Kidney tubule cell (primary cell): Measurements from ENCODE around the gene TIRAP.
A peak's percentile ranks its signal among the peaks of the same experiment; 100 is the strongest.
"Not testable (repeated sequence)": the region's sequence is repeated elsewhere in the genome, so short reads cannot be mapped to it uniquely, and the experiment has no call there.

Experiments
- DNase-seq: peaks from one replicate; pipeline ENCODE4 v3.0.0-alpha.2; 2018; ENCODE audit warnings: low spot score

The TIRAP gene

DNA sequence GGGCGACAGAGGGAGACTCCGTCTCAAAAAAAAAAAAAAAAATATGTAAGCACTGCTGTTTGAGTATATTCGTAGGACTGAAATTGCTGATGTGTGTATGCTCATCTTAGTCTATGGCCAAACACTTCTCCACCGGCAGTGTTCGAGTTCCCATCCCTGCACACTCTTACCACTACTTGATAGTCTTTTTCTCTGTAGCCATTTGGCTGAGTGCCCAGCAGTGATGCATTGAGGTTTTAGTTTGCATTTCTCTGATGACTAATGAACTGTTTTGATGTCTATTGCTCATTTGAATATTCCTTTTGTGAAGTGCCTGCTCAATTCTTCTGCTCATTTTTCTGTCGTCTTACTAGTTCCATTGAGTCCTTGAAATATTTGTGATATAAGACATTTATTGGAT is 1.9 kb downstream of the TIRAP start:
- peak; percentile 91 for DNase-seq

DNA sequence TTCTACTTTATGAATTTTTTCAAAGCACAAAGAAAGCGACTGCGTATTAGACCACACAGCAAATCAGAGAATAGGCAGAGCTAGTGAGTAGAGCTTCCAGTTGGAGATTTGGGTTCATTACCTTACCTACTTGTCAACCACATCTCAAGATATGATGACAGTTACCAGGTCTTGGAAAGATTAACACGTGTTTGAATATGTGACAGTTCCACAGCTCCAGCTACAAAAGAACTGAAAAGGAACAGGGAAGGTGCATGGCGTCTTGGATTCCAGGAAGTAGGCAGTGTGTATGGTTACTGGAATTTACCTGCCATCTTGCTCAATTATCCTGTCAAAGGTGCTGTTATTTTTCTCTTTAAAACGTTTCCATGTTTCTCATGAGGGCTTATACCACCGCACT is 5.3 kb downstream of the TIRAP start:
- no peak for DNase-seq

DNA sequence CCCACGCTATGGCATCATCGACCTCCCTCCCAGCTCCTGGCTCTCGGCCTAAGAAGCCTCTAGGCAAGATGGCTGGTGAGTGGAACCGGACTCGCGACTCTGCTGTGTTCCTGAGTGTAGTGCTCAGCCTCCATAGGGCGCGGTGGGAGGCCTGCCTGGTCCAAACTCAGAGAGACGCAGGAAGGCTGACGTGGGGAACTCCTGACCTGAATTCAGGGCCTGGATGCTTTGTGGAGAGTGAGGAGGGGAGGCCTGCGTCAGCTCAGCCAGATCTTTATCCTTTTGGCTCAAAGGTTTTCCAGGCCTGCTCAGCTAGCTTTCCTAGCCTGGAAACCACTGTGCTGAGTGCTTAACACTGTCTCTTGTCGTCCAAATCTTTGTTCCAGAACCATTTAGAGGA is 8.0 kb downstream of the TIRAP start:
- no peak for DNase-seq

- DNase-seq = no peak
Measured at GRCh38 chr11:126293726-126294125, 10.8 kb downstream of the TIRAP start.

DNA sequence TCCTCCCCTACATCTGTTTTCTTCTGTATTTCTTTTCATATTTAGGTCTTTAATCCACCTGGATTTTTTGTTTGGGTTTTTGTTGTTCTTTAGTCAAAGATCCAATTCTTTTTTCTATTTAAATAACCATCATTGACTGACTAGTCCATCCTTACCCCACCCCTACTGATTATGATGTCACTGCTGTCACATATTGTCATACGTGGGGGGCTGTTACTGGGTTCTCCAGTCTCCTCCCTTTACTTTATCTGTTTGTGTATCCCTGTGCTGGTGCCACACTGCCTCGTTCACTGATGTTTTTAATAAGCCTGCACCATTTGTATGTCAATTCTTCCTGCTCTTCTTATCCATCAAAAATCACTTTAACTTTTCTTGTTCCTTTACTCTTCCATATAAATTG is 14.1 kb downstream of the TIRAP start:
- DNase-seq = no peak

DNA sequence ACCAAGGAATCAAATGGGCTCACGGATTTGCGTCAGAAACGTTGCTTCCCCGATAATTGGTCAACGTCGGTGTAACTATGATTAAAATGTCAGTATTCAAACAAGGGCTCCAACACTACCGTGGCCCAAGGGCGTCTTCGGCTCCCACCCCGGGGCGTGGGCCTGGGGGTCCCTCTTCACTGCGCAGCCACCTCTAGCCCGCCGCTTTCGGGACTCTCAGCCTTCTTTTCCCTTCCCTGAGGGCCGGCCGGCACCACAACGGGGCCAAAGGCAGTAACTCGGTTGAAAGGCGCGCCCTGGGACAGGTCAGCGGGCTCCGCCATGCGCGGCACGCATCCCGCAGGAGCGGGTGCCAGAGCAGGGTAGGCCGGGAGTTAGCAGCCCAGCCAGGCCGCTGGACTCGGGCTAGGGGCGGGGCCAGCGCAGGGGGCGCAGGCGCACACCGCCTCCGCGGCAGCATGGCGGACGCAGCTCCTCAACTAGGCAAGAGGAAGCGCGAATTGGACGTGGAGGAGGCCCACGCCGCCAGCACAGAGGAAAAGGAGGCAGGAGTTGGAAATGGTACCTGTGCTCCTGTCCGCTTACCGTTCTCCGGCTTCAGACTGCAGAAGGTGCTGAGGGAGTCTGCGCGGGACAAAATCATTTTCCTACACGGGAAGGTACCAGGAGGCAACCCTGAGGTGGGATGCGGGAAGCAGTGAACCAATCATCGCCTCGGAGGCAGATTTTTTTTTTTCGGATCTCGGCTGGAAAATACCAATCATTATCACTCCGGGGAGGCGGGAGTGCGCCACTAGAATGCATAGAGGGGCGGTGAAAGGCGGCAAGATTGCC is 20.9 kb downstream of the TIRAP start, which contains the start of gene DCPS:
DCPS (plus strand) TSS at position 438 of the 834 bp plus-strand sequence; CDS start at position 459, 21 bp downstream.
- DNase-seq = peak; percentile 92

DNA sequence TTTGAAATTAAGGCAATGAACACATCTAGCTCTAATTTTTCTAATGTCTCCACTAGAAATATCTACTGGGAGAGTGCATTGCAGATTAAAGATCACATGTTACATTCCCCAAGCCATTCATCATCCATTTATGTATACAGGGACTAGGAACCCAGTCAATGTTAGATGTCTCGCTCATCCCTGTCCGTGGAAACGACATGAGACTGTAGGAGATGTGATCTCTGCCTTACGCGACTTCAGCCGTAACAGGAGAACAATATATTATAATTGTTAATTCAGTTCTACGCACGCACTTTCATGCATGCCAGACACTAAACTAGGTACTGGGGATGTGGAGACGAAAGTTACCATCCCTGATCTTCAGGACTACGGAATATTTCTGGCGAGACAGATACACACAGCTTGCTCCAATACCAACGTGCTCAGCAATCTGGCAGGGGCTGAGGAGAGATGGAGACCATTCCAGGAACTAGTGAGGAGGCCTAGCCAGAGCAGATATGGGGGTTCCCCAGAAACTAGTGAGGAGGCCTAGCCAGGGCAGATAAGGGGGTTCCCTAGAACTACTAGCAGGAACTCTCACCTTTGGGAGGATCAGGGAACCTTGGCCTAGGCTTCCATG is 21.7 kb downstream of the TIRAP start:
- no peak for DNase-seq

- DNase-seq = no peak
Measured at GRCh38 chr11:126305699-126306098, 22.8 kb downstream of the TIRAP start.

GRCh38 chr11:126307706-126308105 is 24.8 kb downstream of the TIRAP start:
- DNase-seq = peak; percentile 36

DNA sequence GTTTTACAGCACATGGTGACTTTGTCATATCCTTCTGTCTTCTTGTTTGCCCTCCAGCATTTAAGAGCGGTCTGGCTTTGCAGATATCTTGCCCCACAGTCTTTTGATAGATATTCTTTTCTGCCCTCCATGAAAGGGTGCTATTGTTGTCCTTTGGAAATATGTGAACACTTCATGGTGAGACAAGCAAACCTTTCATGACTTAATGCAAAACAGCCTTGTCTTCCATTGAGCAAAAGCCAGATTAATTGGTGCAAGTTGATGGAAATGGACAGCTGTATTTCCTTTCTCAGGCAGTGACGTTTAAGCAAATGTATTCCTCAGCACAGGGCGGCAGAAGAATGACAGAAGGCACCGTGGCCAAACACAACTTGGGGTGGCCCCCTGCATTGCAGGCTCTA is 25.4 kb downstream of the TIRAP start:
- no peak for DNase-seq

DNA sequence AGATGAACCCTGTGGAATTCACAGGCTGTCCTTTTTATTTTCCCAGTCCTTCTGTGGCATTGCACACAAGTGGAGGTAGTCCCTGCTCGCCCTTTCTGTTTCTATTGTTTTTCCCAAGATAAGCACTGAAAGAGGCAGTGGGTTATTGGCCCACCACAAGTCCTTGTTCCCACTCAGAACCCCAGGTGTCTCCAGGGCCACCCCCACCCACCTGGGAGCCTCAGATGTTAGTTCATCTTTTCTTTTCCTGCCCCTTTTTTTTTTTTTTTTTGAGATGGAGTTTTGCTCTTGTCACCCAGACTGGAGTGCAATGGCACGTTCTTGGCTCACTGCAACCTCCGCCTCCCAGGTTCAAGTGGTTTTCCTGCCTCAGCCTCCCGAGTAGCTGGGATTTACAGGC is 25.9 kb downstream of the TIRAP start:
- DNase-seq = not testable (repeated sequence)

- peak; percentile 69 for DNase-seq
Measured at GRCh38 chr11:126310200-126310991, 27.5 kb downstream of the TIRAP start.

DNA sequence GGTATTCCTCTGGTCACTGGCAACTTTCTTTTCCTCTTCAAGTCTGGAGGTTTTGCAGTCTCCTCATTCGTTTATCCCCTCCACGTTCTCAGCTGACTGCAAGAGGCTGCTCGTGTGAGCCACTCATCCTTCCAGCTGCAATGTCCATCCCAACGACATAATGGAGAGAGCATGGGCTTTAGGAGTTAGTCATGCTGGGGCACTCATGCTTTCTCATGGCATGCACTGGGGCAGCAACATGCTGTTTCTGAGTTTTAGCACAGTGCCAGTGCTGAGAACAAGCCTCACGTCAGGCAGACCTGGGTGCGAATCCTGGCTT is 28.1 kb downstream of the TIRAP start:
- DNase-seq = no peak

DNA sequence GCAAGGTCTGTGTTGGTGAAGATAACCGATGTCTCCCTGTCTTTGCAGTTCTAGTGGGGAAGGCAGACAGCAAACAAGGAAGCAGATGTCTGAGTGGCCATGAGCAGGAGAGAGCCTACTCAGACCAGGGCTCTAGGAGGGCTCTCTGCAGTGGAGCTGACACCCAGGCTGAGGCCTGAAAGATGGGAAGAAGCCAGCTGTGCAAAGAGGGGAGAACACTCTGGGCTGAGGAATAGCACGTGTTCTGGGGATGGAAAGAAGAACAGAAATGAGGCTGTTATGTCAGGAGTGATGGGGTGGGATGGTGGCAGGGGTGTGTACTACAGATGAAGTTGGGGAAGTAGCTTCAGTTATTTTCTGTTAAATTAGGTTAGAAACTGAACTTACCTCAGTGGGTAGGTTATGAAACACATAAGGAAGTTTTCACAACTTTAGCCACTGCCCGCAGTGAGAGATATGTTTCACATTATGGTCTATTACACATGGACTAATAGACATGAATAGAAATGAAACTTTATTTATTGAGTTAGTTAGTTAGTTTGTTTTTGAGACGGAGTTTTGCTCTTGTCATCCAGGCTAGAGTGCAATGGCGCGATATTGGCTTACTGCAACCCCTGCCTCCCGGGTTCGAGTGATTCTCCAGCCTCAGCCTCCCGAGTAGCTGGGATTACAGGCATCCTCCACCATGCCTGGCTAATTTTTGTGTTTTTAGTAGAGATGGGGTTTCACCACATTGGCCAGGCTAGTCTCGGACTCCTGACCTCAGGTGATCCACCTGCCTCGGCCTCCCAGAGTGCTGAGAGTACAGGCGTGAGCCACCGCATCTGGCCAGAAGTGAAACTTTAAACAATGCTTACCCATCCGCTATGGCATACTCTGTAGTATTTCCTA is 28.8 kb downstream of the TIRAP start:
- DNase-seq = no peak

DNA sequence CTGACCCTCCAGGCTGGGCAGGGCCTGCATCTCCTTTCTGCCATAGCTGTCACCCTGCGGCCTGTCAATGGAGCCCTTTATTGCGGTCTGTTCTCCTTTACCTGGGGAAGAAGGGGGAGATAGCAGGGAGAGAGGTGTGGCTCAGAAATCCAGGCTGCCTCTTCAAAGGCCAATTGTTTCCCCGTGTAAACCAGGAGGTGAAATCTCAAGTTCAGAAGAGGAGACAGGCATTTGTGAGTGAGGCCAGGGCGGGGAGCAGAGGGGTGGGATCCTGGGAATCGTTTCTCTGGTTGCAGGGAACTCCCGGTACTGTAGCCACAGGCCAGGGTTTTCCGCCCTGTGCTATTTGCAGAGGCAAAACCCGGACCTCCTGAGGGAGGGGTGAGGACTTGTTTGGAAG is 30.1 kb downstream of the TIRAP start:
- no peak for DNase-seq

DNA sequence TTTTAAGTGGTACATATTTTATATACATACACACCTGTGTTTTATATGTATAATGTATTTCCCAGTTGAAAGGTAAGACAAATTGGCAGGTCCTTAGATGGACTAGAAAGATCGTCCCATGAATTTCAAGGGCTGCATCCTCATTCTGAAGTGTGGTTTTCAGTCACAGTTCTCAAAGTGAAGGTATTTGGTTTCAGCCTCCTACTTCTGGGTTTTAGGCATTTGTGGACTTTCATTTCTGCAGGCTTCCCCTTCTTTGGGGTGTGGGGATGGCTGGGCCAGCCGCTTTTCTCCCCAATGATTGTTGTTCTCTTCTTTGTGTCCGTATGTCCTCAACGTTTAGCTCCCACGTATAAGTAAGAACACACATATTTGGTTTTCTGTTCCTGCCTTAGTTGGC is 30.9 kb downstream of the TIRAP start:
- no peak for DNase-seq

GRCh38 chr11:126317432-126317755 is 34.5 kb downstream of the TIRAP start:
- no peak for DNase-seq

GRCh38 chr11:126317756-126318573 is 35.1 kb downstream of the TIRAP start:
- peak; percentile 44 for DNase-seq

GRCh38 chr11:126318574-126319373 is 35.9 kb downstream of the TIRAP start:
- peak; percentile 82 for DNase-seq

DNA sequence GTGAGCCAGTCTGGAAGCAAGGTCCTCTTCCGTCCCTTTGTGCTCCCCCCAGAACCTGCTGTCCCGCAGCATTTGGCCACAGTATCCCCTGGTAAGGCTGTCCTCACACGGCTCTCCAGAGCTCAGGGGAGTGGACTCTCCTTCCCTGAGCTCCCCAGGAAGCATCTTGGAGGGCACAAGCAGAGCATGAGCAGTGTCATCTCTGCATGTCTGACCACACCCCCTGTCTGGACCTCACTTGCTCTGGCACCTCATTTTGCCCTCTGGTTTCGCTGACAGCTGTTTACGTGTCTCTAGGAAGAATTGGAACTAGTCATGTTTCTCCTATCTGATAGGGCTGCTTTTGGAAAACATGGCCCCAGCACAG is 36.5 kb downstream of the TIRAP start:
- no peak for DNase-seq
